GM18505 (cell line): ENCODE results near the gene EHMT1.
"Not testable (repeated sequence)": the region's sequence is repeated elsewhere in the genome, so short reads cannot be mapped to it uniquely, and the experiment has no call there.

ENCODE experiments used
- ATAC-seq: cut with Tn5 transposase; IDR thresholded peaks from one replicate; pipeline ENCODE4 v1.9.1; 2021; ENCODE audit not compliant: unreplicated experiment
- POLR2A ChIP-seq: IDR thresholded peaks from 4 replicates; pipeline ENCODE4 v1.6.1; 2011; ENCODE audit warnings: borderline replicate concordance; ENCODE audit not compliant: insufficient read depth, insufficient read length; ENCODE audit errors: extremely low read depth

The EHMT1 gene

DNA sequence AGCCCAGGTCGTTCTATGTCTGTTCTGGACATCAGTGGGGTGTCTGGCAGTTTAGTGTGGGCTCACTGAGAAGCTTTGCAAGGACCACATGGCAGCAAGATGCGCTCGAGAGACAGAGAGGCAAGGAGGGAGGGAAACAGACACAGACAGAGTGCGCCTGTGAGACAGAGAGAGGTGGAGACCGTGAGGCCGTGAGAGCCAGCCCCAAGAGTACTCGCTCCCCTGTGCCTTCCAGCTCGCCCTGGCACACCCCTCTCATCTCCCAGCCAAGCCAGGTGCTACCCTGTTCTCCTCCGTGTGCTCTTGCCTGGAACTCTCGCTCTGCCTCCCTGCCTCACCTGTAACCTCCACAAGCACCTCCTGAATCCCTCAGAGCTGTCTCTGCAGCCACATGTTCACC is 106.8 kb downstream of the EHMT1 start:
- TF ChIP-seq POLR2A = no peak
- ATAC-seq = no peak

DNA sequence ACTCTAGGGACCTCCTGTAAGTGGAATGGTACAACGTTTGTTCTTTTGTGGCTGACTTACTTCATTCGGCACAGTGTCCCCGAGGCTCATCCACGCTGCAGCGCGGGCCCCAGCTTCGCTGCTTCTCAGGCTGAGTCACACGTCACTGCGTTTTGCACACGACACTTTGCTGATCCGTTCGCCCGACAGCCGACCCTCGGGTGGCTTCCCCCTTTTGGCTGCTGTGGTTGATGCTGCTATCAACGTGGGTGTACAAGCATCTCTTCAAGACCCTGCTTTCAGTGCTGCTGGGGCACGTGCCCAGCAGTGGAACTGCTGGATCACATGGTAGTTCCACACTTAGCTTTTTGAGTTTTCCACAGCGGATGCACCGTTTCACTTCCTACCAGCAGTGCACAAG is 107.5 kb downstream of the EHMT1 start:
- ATAC-seq = not testable (repeated sequence)

DNA sequence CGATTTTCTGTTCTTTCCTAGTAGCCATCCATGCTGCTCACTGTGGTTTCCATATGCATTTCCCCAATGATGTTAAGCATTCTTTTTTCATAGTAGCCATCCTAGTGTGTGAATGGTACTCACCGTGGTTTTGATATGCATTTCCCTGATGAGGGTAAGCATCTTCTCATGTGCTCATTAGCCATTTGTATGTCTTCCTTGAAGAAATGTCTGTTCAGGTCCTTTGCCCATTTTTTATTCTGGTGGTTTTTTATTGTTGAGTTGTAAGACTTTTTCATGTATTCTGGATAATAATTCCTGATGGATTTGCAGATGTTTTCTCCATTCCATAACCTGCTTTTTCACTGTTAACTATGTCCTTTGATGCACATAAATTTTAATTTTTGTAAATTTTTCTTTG is 108.0 kb downstream of the EHMT1 start:
- no peak for TF ChIP-seq POLR2A
- no peak for ATAC-seq

DNA sequence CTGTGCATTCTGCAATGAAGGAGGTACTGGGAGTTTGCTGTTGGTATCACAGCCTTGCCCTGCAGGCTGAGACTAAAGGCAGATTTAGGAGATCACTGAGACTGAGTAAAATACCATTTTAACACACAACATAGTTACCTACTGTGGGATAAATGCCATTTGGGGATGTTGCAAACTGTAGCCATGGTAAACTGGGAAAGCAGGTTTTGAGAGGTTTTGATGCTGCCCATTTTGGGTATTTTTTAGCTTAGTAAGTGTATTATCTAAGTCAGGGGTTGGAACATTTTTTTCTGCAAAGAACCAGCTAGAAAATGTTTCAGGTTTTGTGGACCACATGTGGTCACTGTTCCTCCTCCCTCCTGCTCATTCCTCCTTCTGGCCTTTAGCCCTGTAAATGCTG is 108.9 kb downstream of the EHMT1 start:
- TF ChIP-seq POLR2A = no peak
- no peak for ATAC-seq

DNA sequence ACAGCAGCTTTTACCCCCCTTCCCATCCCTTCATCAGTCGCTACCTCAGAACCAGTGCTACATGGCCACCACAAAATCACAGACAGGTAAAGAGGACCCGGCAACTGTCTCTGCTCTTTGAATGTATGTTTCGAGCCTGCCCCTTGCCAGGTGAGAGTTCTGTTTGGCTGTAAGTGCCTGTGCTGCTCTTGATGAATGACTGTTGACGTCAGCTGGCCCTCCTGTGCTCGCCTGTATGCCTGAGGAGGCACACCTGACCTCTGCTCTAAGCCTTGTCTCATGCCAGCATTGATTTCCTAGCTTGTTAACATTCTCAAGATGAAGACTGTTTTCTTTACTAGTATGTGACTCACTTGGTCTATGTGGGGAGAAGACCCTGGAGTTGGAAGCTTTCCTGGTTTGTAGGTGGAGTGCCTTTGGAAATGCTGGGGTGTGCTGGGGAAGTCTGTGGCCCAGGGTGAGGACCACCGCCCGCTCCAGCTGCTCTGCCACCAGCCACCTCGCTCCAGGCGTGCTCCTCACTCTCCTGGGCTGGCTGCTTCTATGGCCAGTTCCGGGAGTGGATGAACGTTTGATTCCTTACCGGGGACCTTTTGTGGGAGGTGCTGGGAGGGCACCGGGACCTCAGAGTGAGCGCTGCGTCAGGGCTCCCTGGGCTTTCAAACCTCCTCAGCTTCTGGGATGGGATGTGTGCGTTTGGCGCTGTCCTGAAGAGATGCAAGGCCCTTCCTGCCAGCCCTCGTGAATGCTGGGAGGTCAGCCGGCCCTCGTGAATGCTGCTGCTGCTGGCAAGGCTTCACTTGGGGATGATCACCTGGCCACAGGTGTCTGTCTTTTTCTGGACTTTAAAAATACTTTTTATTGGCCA is 109.9 kb downstream of the EHMT1 start:
- no peak for ATAC-seq
- no peak for TF ChIP-seq POLR2A

DNA sequence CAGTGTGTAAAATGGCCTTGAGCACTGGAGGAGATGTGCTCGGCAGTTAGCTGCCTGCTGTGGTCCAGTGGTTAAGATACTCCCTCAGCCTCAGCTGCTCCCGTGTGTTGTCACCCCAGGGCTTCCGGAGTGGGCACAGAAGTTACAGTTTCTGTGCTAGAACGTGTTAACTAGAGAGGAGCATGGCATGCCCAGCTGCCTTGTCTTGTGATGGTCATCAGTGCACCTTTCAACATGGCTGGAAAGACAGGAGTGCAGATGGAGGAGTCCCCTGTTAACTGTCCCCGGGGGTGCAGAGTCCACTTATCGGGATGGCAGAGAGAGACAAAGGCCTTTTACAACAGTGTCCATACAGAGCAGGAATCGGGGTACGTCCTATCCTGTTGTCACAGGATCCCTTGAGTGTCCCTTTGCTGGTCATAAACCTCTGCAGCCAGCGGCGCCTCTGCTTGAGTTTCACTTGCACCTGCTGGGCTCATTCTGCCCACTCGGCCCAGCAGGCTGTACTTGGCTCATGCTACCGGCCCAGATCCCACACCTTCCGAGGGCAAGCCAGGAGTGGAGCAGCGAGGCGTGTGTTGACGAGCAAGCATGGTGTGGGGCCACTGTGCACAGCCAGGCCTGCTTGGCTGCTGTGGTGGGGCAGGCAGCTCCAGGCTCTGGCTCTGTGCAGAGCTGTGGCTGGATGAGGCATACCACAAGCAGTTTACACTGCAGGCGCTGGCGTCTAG is 112.6 kb downstream of the EHMT1 start:
- no peak for TF ChIP-seq POLR2A
- ATAC-seq = no peak

DNA sequence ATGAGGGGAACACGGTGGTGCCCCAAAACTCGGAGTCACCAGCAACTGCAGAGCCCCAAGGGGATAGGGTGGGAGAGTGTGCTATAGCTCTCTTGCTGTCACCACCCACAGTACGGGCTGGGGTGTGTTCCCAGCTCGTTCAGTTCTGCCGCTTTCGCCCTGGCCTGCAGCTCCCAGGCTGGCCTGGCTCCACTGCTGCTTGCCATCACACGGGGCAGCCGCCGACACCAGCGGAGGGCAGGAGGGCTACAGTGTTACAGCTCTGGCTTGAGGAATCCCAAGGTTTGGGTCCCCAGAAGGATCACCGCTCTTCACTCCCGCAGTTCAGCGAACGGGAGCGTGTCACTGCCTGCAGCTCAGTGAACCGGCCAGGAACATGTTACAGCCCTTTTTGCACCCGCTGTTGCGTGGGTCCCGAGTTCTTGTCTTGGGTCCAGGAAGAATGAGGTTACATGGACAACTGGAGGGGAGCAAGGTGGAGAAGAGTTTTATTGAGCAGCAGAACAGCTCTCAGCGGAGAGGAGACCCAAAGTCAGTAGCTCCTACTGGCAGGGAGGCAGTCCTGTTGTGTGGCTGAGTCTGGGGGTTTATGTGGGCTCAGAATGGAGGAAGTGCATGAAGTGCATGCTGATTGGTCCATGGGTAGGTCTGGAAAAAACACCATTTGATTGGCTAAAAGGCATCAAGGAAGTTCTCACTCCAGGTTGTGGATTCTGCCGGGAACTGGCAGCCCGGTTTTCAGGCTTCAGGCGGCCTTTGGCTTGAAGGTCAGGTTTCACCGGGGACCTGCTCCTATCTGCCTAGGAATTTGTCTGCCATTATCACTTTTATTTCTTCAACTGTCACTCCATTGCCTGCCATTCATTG is 113.4 kb downstream of the EHMT1 start:
- TF ChIP-seq POLR2A = no peak
- no peak for ATAC-seq

DNA sequence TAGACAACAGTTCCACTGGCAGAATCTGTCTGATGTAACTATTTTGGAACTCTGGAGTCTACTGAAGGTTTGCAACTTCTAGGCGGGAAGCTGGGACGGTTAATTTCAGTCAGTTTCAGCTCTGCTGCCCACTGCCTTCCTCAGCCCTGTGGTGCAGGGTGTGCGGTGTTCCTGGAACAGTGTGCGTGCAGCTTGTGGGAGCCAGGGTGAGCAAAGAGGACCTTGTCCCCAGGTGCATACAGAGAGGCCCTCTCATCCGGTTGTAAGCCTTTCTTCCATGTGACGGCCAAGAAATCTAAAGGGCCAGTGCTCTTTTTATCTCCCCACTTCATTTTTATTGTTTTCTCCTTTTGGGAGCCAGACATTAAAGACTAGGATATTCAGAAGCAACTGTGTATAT is 114.6 kb downstream of the EHMT1 start:
- no peak for TF ChIP-seq POLR2A
- ATAC-seq = no peak

DNA sequence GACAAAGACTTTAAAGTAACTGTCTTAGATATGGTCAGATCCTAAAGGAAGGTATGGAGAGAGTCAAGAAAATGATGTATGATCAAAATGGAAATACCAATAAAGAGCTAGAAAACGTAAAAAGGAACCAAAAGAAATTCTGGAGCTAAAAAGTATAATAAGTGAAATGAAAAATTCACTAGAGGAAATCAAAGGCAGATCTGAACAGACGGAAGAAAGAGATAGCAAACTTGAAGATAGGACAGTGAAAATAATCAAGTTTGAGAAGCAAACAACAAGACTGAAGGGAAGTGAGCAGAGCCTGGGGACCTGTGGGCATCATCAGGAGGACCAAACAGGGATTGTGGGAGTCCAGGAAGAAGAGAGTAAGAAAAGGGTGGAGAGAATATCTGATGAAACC is 115.4 kb downstream of the EHMT1 start:
- no peak for ATAC-seq
- TF ChIP-seq POLR2A = no peak

DNA sequence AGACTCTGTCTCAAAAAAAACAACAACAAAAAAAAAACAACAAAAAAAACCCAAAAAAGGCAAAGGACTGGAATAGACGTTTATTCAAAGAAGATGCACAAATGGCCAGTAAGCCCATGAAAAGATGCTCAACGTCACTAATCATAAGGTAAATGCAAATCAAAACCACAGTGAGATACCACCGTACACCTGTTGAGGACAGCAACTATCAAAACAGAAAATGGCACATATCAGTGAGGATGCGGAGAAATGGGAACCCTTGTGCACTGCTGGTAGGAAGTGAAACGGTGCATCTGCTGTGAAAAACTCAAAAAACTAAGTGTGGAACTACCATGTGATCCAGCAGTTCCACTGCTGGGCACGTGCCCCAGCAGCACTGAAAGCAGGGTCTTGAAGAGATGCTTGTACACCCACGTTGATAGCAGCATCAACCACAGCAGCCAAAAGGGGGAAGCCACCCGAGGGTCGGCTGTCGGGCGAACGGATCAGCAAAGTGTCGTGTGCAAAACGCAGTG is 119.4 kb downstream of the EHMT1 start:
- peak; percentile 61 for ATAC-seq

DNA sequence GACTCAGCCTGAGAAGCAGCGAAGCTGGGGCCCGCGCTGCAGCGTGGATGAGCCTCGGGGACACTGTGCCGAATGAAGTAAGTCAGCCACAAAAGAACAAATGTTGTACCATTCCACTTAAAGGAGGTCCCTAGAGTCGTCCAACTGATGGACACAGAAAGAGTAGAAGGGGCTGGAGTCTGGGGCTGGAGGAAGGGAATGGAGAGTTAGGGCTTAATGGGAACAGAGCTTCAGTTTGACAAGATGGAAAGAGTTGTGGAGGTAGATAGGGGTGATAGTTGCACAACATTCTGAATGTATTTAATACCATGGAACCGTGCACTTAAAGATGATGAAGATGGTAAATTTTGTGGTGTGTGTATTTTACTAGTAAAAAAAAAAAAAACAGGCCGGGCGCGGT is 119.9 kb downstream of the EHMT1 start:
- no peak for ATAC-seq
- no peak for TF ChIP-seq POLR2A

DNA sequence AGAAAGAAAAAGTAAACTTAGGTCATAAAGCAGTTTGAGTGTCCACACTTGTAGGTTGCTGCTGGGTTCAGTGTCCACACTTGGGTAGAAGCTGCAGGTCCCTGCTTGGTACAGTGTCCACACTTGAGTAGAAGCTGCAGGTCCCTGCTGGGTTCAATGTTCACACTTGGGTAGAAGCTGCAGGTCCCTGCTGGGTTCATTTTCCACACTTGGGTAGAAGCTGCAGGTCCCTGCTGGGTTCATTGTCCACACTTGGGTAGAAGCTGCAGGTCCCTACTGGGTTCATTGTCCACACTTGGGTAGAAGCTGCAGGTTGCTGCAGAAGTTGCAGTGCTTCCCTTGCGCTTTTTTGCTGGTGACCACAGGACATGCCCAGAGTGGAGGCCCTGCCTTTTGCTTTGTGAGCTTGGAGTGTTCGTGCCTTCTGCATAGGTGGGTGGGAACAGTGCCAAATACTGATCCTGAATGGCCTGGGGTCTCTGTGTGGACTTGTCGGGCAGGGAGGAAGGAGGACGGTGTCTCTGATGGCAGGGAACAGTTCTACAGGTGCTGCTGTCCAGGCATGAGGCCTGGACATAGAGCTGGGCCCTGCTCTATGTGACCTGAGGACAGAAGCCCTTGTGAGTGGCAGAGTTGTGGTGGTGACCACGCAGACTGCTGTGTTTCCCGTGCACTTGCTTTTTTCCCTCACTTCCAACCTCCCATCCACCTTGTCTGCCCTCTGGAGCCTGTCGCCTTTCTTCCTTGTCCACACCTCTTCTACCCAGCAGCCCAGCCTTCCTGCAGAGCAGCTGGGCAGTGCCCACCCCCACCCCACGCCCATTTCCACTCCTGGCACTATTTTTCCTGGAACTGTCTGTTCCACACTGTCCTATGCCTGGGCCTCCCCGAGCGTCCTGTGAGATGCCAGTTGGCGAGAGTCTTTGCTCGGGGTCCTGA is 120.8 kb downstream of the EHMT1 start:
- ATAC-seq = no peak
- TF ChIP-seq POLR2A = no peak
